HG03060 (cell line): ENCODE results near the gene GMPPA.

Source experiments
- ATAC-seq: cut with Tn5 transposase; IDR thresholded peaks from one replicate; pipeline ENCODE4 v1.9.1; 2021; ENCODE audit warnings: low read depth, moderate number of reproducible peaks; ENCODE audit not compliant: unreplicated experiment

The GMPPA gene

DNA sequence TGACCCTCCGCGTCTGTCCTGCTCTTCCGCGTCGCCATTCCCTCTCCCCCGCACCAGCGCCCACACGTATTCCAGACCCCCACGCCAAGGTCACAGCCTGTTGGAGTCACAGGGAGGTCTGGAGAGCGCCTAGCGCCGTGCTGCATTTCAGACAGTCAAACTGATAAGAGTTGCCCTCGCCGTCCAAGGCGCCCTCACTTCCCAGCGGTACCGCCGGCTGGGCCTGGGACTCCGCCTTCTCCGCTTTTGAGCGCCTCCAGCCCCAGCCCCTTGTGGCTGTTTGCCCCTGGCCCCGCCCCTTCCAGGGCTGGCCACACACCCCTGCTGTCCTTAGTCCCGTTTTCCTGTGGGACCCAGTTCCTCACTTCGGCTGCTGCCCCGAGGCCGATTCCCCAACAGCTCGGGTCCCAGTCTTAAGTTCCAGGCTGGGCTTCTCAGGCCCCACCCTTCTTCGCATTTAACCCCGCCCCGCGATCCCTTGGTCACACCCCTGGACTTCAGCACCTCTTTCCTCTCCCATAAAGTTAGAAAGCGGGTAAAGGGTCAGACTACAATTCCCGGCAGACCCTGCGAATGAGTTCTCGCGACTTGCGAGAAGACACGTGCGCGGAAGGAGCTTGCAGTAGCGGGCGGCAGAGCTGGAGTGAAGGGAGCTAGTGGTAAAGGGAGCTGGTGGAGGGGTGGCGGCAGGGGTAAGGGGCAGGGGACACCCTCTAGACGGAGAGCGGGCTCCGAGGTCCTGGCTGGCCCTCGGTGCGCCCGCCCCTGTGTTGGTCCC is at the start of gene GMPPA:
GMPPA (plus strand) TSS at position 612 of the 778 bp plus-strand sequence. CDS start 1,085 bp downstream, outside the sequence.
- peak; percentile 91 for ATAC-seq

DNA sequence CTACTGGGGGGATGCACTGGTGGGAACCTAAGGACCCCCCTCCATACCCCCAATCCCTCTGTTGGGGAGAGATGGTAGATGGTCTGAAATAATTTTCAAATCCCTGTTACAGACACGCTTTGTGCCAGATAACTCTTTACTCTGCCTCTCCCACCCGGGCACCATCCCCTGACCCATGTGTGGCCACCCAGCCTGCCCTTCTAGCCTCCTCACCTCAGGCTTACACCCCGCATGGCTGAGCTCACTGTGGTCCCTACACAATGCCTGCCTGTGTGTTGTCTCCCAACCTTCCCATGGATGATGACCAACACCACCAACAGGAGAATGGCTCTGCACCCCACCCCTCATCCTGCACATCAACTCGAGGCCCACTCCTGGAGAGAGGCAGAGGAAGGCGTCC is 49.1 kb upstream of the GMPPA start:
- ATAC-seq = no peak

DNA sequence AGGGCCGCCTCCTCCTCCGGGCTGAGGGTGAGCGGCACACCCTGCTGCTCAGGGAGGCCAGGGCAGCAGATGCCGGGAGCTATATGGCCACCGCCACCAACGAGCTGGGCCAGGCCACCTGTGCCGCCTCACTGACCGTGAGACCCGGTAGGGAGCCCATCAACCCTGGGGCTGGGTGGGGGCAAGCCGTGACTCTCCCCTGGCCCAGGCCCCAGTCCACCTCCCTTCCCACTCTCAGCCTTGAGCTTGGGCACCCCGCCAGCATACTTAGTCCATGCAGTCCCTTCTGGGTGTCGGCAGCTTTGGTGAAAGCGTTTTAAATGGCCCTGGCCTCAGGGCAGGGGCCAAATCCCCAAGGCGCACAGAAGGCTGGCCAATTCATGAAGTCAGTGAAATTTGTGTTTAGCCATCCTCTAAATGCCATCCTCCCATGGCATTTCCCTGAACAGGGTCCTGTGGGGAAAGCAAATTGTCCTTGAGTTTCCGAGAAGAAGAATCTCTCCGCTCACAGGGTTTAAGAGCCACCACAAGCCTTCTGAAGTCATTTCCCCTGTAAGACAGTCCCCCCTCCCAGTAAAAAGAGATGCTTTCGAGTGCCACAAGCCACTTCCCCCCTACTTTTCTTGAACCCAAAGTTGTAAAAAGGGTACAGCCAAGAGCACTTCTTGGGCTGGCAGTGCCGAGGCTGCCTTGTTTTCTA is 46.9 kb upstream of the GMPPA start:
- ATAC-seq = no peak

DNA sequence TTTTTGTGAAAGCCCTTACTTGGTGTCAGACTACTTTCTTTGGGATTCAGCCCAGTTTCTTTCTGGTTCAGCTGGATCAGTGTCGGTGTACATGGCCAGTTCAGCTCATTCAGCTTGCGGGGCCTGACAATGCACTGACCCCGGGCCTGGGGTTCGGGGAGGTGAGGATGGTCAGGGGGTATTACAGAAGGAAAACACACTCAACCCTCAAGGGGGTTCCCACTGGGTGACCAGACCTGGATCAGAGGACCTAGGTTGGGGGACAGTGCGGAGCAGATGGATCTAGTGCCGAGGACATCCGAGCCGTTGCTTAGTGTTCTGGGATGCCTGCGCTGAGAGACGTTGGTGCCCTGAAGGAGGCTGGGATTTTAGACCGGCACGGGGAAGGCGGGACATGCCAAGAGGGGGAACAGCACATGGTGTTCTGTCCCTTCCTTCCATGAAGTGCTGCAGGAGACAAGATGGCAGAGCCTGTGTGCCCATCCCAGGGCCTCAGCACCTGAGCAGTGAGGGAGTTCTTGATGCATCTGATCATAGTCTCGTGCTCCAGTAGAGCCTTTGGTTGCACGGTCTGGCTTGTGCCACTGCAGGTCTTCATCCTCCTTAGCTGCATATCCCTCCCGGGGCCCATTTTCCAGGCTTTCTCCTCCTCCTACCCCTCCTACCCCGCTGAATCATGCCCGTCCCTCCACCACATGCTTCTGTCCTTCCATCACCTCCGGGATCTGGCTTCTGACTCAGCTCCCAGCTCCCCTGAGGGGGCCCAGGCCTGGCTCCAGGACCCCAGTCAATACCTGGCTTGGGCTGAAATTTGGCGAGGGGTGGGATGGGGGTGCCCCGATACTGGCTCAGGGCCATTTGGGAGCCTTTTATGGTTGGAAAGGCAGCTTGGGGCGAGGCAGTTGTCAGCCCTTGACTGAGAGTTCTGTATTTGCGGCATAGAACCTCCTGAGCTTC is 46.1 kb upstream of the GMPPA start:
- ATAC-seq = no peak

DNA sequence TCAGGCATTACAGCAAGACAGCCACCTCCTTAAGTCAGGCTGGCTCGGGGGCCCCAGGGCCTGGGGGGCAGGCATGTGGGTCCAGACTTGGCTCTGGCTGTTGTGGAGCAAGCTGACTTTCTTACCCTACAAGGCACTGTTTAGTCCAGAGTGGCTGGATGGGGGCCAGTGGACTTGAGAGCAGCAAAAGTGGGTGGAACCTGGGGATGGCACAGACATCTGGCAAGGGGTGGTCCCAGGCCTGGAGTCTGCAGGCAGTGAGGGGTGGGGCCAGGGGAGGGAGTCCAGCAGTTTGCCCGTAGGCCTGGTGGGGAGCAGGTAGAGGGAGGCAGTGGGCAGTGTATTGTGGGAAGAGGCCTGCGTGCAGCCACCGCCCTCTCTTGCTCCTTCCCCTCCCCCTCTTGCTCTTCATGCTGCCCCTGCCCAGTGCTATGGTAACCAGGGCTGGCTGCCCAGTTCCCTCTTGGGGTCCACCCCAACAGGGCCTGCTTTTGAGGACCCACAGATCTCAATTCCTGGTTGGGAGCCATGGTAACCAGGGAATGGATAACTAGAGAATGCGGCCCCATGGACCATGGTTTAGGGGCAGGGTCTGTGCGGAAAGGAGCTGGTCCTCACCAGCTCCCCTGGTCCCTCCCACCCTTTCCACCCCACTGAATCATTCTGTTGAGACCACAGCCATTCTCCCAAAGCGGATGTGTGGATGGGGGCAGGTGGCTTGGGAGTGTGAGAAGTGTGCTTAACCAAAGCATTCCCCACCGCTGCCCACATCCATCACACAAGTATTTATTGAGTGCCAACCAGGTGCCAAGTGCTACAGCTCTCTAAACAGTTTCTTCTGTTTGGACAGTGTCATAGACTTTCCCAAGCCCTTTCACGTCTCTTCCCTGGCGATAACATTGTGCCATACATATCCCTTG is 44.8 kb upstream of the GMPPA start:
- ATAC-seq = no peak

DNA sequence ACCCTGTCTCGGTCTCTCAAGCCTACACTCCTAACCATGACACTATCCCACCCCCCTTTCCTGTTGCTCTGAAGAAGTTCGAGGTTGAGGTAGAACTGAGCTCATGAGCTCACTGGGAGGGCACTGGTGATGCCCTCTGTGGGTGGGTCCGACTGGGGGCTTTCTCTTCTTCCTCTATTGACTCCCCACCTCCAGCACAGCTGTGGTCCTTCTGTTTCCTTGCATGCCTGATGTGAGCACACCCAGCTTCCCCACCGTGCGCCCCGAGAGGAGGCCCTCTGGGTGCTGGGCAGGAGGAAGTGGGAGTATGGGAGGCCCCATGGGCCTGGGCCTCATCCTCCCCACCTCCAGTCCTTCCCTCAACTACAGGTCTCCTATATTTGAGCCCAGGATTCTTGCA is 43.1 kb upstream of the GMPPA start:
- no peak for ATAC-seq

DNA sequence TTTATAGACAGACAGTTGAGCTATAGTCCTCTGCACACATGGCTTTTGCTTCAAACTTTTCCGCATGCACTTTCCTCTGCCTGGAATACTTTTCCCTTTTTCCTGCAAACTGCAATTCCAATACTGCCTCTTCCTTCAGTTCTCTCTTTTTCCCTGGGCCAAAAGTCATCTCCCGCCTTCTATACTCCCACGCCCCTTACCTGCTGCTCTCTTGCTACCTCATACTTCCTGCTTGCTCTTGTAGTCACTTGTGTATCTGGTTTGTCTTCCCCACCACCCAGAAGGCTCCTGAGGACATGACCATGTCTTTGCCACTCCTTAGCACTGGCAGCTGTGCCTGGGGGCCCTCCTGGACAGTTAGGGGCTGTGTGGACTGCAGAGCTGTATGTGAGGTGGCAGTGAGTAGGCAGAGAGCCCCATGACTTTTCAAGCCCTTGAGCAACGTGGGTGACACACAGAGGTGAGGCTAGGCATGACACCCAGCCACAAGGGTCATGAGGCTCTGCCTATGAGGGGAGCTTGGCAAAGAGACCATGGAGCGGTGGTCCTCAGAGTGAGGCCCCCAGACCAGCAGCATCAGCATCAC is 40.8 kb upstream of the GMPPA start:
- no peak for ATAC-seq

DNA sequence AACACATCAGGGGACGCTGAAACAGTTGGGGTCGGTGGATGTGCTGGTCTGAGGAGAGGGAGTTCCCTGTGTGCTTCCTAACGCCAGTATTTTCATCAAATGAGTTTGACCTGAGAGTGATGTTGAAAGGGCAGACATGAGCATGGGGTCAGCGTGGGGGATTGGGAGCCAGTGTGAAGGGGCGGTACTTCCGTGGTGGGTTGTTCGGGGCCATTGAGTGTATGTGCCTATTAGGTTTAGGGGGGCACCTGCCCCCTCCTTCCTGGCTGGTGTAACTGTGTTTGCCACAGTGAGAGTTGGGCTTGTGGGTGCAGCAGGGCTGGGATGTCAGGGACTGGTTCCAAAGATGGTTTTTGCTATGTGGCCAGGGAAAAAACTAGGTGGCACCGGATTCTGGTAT is 39.7 kb upstream of the GMPPA start:
- no peak for ATAC-seq

DNA sequence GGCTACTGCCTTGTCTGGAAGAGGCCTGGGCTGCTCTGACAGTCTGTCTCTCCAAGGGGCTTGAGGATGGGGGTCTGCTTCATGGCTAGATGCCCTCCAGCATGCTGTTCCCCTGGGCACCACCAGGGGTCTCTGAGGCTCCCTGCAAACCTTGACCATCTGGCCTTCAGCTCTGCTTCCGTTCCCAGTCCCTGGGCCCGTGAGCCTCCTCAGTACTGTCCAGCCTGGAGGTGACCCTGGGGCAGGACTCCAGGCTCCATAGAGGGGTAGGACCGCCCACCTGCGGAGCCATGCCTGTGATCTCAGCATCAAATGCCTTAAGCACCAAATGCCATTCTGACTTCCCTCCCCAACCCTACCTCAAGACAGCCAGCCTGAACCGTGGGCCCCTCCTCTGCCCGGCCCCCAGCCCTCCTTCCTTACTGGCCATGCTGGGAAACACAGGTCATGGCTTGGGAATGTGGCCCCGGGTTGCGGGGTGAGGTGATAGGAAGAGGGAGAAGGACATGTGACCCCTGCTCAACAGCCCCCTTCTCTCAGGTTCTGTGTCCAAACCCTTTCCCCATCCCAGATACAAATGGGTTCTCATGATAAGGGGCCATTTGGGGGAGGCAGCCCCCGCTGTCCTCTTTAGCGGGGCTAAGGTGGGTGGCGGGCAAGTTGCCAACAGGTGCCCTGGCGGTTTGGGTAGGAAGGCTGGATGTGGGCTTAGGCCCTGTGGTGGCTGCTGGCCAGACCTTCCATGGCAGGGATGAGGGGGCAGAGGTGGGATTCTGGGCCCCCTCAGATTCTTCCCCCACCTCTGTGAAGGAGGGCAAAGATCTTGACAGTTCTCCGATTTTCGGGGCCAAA is 39.0 kb upstream of the GMPPA start:
- peak; percentile 47 for ATAC-seq

DNA sequence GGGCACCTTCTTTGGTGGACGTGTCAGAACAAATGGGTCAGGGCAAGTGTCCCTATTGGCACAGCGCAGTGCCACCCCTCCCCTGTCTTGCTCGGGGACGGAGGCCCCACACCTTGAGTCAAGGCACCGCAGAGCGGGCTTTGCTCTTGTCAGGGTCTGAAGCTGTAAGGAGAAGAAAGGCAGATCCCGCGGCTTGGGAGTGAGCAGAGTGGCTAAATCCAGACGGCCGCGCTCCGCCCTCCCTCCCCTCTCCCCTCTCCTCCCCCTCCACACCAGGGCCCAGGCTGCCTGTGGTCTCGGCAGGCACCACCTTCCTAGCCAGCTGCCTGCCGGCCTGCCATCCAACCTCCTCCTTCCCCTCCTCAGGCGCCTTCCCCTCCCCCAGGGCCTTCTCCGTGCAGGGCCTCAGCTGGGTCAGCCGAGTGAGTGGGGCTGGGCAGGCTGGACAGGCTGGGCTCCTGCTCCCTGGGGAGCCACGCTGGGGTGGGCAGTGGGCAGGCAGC is 38.2 kb upstream of the GMPPA start:
- no peak for ATAC-seq

DNA sequence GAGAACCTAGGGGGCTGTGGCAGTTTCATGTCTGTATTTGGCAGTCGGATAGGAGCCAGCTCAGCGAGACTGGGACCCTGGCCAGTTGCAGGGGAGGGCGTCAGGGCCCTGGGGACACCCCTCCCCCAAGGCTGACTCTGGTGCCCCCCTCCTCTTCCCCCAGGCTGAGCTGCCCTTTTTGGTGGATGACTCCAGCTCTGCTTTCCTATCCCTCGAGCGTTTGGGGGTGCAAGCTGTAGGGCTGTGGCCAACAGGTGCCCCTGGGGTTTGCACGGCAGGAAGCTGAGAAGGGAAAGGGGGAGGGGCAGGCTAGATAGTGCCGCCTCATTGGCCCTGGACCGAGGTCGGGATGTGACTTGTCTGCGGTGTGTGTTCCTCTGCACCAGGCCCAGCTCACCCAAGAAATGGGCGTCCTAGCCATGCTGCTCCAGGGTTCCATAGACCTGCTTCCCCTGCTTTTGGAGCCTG is 37.6 kb upstream of the GMPPA start:
- ATAC-seq = no peak

DNA sequence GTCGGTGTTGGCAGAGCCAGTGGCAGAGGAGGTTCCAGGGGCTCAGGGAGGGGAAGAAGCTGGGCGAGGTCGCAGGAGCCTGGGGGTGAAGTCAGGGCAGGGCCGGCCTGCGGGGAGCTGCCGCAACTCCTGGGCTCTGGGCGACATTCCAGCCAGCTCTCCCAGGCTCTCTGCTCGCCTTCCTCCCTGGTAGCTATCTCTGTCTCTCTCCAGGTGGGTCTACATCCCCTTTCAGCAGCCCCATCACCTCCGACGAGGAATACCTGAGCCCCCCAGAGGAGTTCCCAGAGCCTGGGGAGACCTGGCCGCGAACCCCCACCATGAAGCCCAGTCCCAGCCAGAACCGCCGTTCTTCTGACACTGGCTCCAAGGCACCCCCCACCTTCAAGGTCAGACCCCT is 37.0 kb upstream of the GMPPA start:
- ATAC-seq = no peak

DNA sequence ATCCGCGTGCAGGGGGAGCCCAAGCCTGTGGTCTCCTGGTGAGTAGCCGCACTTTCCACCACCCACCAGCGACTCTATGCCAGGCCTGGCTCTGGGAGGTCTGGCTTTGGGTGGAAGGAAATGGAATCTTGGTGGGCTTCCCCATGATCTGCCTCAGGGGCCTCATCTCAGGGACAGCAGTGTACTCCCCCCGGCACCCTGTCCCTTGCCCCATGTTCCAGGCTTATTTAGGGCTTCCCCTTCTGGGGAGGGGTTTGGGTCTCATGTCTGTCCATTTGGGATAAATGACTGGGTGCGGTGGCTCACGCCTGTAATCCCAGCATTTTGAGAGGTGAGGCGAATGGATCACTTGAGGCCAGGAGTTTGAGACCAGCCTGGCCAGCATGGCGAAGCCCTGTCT is 36.3 kb upstream of the GMPPA start:
- no peak for ATAC-seq

DNA sequence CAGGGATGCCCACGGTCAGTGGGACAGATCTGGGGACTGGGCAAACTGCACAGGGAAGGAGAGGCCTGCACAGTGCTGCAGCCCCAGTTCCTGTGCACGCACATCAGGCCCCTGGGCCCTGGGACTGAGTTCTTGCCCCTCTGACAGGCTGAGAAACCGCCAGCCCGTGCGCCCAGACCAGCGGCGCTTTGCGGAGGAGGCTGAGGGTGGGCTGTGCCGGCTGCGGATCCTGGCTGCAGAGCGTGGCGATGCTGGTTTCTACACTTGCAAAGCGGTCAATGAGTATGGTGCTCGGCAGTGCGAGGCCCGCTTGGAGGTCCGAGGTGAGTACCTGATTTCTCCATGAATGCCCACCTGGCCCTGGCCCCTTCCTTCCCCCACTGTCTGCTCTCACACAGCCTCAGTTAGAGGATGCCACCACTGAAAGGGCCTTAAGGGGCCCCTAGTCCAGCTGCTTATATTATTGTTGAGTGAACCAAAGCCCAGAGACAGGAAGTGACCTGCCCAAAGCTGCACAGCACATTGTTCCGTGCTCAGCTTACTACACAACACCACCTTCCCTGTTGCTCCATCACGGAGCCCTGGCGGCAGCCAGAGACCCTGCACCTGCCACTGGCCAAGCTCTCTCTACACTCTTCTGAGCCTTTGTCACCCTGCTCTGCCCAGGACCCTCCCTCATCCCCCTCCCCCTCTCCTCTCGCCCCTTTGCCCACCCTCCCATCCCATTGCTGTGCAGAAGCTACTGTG is 34.2 kb upstream of the GMPPA start:
- no peak for ATAC-seq

DNA sequence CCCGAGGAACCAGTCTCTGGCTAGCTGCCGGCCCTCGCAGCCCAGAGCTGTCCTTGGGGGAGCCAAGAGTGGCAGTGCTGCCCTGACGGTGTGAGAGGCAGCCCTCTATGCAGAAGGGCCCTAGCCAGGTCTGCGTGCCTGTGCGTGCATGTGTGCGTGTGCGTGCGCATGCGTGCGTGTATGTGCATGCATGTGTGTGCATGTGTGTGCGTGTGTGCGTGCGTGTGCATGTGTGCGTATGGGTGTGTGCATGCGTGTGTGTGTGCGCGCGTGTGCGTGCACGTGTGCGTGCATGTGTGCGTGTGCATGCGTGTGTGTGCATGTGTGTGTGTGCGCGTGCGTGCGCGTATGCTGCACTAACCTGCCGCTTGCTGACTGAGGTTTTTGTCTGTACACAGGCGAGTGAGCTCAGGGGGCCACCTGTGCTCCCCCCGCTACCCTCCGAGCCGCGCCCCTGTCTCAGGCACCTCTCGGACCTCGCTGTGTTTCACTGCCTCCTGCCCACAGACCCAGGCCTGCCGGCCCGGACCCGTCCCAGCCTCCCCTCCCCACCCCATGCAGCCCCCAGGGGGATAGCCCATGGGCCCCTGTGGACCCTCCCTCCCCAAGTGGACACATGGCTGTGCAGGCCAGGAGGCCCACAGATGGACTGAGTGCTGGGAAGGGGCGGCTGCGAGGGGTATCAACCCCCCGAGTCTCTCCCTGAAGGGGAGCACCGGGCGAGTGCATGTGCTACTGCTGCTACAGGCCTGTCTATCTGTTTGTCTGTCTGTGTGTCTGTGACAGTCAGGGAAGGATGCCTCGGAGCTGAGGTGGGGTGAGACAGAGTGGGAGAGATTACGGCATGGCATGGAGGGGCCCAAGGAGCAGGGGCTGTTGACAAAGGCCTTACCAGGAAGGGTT is 32.8 kb upstream of the GMPPA start:
- no peak for ATAC-seq

DNA sequence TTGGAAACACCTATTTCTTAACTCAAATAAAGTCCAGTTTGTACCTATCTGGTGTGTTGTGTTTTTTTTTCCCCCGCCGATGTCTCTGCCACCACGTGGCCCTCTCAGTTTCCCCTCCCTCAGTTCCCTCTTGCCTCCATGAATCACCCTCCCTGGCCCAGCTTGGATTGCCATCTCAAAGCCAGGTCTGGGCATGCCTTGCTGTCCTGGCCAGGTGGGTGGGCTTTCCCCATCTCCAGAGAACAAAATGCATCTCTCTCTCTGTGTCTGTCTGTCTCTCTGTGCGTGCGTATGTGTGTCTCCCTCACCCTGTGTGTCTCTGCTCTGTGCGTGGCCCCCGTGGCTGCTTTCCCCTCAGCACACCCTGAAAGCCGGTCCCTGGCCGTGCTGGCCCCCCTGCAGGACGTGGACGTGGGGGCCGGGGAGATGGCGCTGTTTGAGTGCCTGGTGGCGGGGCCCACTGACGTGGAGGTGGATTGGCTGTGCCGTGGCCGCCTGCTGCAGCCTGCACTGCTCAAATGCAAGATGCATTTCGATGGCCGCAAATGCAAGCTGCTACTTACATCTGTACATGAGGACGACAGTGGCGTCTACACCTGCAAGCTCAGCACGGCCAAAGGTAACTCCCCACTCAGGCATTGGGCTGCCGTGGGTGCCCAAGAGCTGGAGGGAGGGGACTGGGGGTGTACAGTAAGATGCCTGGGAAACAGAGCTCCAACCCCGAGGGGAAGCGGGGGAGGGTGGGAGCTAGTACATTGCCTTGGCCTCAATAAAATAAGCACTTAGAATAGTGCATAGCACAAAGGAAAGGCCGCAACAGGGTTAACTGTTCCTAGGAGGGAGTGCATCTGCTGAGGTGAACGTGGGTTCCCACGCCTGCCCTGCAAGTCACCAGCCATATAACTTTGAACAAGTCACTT is 31.6 kb upstream of the GMPPA start:
- ATAC-seq = no peak
